CD4-positive, alpha-beta T cell treated with Interleukin-15 for 4 hours (primary cell): ENCODE measurements around the gene SYNPO.

Source experiments
- DNase-seq: peaks from one replicate; pipeline ENCODE4 v3.0.0-alpha.2; 2020; ENCODE audit warnings: low spot score

The SYNPO gene

GRCh38 chr5:150607105-150607504 is 33.4 kb upstream of the SYNPO start:
- DNase-seq: no peak

GRCh38 chr5:150607991-150608390 is 32.5 kb upstream of the SYNPO start:
- DNase-seq: no peak

GRCh38 chr5:150608991-150609390 is 31.5 kb upstream of the SYNPO start:
- no peak for DNase-seq

GRCh38 chr5:150609843-150610584 is 30.4 kb upstream of the SYNPO start:
- DNase-seq: no peak

GRCh38 chr5:150611026-150611425 is 29.4 kb upstream of the SYNPO start:
- no peak for DNase-seq

GRCh38 chr5:150612405-150612804 is 28.1 kb upstream of the SYNPO start:
- no peak for DNase-seq

GRCh38 chr5:150612905-150613670 is 27.4 kb upstream of the SYNPO start:
- DNase-seq: no peak

GRCh38 chr5:150613991-150614660 is 26.3 kb upstream of the SYNPO start:
- no peak for DNase-seq

- no peak for DNase-seq
These were observed 25.8 kb upstream of the SYNPO start for GRCh38 chr5:150614661-150615060.

GRCh38 chr5:150615141-150615699 is 25.2 kb upstream of the SYNPO start:
- DNase-seq: no peak

GRCh38 chr5:150616024-150616470 is 24.4 kb upstream of the SYNPO start:
- no peak for DNase-seq

GRCh38 chr5:150616506-150616905 is 24.0 kb upstream of the SYNPO start:
- no peak for DNase-seq

GRCh38 chr5:150618163-150618562 is 22.3 kb upstream of the SYNPO start:
- DNase-seq: no peak

GRCh38 chr5:150618588-150619281 is 21.7 kb upstream of the SYNPO start:
- no peak for DNase-seq

- DNase-seq: no peak
These were observed 20.9 kb upstream of the SYNPO start for GRCh38 chr5:150619359-150620230.

- DNase-seq: no peak
These were observed 19.2 kb upstream of the SYNPO start for GRCh38 chr5:150621301-150621700.

GRCh38 chr5:150622157-150622556 is 18.3 kb upstream of the SYNPO start:
- DNase-seq: no peak

GRCh38 chr5:150623152-150623877 is 17.1 kb upstream of the SYNPO start:
- DNase-seq: no peak

- DNase-seq: no peak
These were observed 16.6 kb upstream of the SYNPO start for GRCh38 chr5:150623878-150624216.
